ENCODE results near the gene ARIH1. TPM values are rescaled to one million over a fixed set of nuclear protein-coding genes. Genes with fewer than 3 reads are reported as not detected.

The ARIH1 gene
- total and polyA plus RNA-seq, 2 of the 8 experiments (the other 6 are each of a cell fraction or from before 2014, with no cell fraction given) = 32.7 to 179 TPM

GRCh38 chr15:72502220-72502809, 28.2 kb downstream of the ARIH1 start (continued):
- no peak for TF ChIP-seq CHD7 (IDR thresholded peaks at IDR 0.05; ENCODE audit: insufficient replicate concordance, low read length)
- TF ChIP-seq POLR2AphosphoS5 (IDR thresholded peaks at IDR 0.05; ENCODE audit: low read depth, low read length) = no peak
